NCI-H526 (cell line): ENCODE results near the gene ULK4.
"Not testable (repeated sequence)": the region's sequence is repeated elsewhere in the genome, so short reads cannot be mapped to it uniquely, and the experiment has no call there.

Experiments
- DNase-seq, 2 experiments: peaks; one replicate each; lab custom pipeline; 2025; lab: John Stamatoyannopoulos, UW

Gene ULK4

DNA sequence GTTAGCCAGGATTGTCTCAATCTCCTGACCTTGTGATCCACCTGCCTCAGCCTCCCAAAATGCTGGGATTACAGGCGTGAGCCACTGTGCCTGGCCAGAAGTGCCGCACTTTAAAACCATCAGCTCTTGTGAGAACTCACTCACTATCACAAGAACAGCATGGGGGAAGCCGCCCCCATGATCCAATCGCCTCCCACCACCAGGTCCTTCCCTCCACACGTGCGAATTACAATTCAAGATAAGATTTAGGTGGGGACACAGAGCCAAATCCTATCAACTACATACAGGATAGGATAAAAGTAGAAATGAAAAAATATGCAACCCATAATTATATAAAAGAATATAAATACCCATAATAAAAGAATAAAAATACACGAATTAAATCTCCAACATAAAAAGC, 199.0 kb downstream of the ULK4 start:
- not testable (repeated sequence) for DNase-seq

DNA sequence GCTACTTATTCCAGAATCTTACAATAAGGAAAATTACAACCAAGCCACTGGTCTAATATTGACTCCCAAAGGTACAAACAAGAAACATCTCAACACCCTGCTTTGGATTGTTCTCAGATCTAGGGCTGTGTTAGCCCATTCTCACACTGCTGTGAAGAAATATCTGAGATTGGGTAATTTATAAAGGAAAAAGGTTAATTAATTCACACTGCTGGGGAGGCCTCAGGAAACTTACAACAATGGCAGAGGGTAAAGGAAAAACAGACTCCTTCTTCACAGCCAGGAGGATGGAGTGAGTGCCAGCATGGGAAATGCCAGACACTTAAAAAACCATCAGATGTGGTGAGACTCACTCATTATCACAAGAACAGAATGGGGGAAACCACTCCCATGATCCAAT, 208.3 kb downstream of the ULK4 start:
- no peak for DNase-seq

DNA sequence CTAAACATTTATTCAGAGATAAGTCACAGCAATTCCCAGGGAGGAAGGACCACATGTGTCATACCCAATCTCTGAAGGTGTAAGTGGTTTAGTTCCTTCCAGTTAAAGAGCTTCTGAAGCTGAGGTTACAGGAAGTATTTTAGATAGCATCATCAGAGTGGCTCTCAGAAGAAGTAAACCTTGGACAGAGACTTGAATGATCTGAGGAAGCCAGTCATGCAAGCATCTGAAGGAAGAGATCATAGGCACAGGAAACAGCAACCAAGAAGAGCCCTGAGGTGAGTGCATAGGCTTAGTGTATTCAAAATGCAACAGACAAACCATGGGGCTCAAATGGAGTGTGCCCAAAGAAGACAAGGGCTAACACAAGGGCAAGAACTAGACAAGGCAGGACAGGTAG, 210.3 kb downstream of the ULK4 start:
- DNase-seq, result no peak

DNA sequence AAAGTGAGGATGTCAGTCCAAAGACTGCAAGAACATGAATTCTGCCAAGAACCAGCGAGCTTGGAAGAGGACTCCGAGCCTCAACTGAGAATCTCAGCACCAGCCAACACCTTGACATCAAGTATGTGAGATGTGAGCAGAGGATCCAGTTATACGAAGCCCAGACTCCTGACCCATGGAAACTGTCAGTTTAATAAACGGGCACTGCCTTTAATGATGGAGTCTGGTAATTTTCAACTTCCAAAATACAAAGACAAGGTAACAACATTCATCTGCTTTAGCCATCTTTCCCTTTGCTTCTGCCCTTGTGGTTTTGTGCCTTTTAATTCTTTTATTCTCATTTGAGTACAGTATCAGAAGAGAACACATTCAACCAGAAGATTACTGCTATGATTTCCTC, 211.9 kb downstream of the ULK4 start:
- DNase-seq, result no peak

GRCh38 chr3:41746215-41746614, 215.7 kb downstream of the ULK4 start:
- DNase-seq, result no peak

DNA sequence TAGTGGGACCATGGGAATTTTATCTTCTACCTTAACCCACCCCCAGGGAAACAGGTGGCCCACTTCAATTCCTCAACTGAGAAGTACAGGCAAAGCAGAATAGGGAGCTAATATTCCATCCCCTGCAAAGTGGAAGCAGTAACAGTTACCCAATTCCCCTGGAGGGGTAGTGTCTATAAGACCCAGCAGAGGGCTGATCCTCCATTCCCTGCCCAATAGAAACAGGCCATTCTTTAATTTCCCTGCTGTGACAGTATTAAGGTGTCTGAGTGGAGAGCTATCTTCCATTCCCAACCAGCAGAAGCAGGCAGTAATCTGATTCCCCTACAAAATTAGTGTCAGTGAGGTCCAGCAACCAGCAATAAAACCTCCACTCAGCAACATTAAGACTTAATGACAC, 219.8 kb downstream of the ULK4 start:
- DNase-seq, result no peak

- peak; percentile 10 to 44 for DNase-seq
Observed at GRCh38 chr3:41740374-41740886, 221.5 kb downstream of the ULK4 start.

- no peak for DNase-seq
Observed at GRCh38 chr3:41726891-41727290, 235.0 kb downstream of the ULK4 start.

DNA sequence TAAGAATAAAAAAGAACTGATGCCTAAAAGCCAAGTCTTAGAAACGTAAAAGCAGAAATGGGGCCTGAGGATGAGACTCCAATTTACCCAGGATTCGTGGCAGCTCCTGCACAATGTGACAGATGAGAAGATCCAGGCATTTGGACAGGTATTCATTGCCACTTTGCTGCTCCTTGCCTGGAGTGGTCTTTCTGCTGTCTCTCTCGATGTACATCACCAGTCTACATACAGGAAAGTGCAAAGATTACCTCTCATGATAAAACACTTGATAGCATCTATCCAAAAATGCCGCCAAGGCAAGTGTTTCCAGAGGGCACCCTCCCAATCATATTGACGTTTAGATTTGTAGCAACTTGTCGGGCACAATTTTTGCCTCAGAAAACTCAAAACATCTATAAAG, 244.3 kb downstream of the ULK4 start:
- no peak for DNase-seq

- peak; percentile 2 for DNase-seq
Observed at GRCh38 chr3:41716471-41716870, 245.4 kb downstream of the ULK4 start.

- no peak for DNase-seq
Observed at GRCh38 chr3:41715376-41715775, 246.5 kb downstream of the ULK4 start.

DNA sequence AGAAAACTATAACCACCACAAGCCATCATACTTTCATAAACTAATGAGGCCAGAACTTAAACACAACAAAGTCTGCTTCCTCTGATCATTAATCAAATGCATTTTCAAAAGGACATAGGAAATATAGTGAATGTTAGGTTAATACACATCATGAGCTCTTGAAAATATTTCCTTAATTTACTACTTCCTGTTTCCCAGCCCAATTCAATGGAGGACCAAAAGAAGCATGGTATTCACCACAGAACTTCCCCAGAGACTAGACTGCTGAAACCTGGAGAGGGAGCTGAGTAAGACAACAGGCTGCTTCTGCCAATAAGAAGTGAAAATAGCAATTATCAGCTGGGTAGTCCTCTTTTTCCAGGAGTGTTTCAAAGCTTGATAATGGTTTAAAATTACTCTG, 250.3 kb downstream of the ULK4 start:
- no peak for DNase-seq

DNA sequence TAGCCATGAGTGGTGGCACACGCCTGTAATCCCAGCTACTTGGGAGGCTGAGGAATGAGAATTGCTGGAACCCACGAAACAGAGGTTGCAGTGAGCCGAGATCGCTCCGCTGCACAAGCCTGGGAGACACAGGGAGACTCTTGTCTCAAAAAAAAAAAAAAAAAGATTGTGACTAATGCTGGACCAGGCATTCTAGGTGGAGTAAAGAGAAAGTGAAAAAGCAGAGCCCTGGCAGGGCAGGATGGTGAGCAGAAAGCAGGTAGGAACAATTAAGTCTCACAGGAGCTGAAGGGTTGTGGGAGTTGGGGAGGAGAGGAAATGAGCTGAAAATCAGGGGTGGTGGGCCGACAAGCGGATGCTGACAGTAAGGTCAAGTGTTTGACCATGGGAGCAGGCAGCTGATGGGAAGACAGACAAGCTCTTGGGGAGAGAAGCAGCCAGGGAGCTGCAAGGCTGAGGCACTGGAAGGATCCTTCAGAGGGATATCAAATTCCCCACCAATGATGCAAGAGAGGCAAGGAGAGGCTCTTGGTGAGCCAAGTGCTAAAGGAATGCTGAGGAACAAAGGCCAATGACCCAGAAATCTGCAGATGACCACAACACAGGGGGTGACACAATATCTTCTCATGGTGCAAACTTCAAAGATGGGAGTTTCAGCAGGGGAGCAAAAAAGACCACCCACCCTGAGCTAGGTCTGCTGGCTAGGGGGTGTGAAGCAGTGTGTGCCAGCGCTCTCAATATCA, 251.1 kb downstream of the ULK4 start:
- DNase-seq, result no peak

GRCh38 chr3:41709213-41709612, 252.7 kb downstream of the ULK4 start:
- DNase-seq, result not testable (repeated sequence)

- no peak for DNase-seq
Observed at GRCh38 chr3:41708176-41708575, 253.7 kb downstream of the ULK4 start.

DNA sequence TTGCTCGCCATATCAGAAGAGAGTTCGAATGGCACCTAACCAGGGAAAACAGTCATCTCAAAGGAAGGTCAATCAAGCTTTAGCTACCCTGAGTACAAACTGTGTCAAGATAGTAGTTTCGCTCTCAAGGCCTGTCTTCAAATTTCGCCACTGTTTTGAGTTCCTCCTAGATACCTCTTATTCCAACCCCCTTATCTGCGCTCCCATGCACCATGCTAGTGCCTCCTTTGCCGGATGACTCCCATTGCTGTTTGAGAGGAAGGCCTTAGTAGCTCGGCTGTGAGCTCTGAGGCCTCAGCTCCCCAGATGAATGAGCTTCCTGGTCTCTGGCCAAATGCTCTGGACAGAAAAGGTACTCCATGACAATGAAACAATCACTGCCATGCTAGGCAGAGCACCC, 256.0 kb downstream of the ULK4 start:
- DNase-seq, result no peak

DNA sequence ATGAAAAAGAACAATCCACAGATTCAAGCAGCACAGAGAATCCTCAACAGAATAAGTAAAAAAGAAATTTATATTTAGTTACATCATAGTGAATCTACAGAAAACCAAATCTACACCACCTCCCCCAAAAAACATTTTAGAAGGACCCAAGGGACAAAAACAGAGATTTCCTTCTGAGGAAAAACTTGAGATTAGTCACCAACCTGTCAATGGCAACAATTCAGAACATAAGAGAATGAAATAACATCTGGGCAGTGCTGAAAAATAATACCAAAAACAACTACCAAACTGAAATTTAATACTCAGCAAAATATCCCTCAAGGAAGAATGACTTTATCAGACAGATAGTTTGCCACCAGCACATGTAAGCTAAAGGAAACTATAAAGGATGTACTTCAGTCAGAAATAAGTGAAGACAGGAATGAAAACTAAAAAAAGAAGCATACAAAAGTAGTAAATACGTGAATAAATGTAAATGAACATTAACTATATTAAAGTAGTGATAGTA, 260.7 kb downstream of the ULK4 start:
- DNase-seq, result no peak

GRCh38 chr3:41700155-41700554, 261.7 kb downstream of the ULK4 start:
- DNase-seq, result no peak

GRCh38 chr3:41698898-41699297, 263.0 kb downstream of the ULK4 start:
- no peak for DNase-seq

- DNase-seq, result no peak
Observed at GRCh38 chr3:41697702-41698101, 264.2 kb downstream of the ULK4 start.

DNA sequence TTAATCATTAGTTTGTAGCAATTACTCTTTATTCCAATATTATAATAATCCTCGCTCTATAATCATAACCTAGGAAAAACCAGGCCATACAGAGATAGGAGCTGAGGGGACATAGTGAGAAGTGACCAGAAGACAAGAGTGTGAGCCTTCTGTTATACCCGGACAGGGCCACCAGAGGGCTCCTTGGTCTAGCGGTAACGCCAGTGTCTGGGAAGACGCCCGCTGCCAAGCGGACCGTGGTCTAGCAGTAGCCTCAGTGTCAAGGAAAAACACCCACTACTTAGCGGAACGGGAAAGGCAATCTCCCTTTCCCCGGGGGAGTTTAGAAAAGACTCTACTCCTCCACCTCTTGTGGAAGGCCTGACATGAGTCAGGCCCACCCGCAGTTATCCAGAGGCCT, 266.1 kb downstream of the ULK4 start:
- peak in 1 of 2 experiments; percentile 5 for DNase-seq

DNA sequence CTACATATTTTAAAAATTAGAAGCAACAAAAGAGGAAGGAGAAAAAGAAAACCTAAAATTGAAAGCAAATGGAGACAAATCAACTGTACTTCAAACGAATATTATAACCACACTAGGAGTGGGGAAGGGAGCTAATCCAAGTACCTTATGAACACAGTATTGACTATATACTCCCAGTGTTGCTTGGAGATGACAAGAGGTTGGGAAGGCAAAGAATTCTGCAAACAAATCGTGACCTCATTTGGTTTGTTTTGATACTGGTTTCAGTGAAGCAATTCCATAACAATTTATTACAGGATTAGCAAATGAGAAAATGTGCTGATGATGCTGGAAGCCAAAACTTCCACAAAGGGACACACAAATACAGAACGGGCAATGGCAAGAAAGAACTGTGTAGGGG, 268.1 kb downstream of the ULK4 start:
- DNase-seq, result no peak

GRCh38 chr3:41690766-41691563, 270.9 kb downstream of the ULK4 start:
- no peak for DNase-seq
